HCT116 (cell line): ENCODE data around the gene GPR45. TPM values are rescaled to one million over a fixed set of nuclear protein-coding genes. Genes with fewer than 3 reads are reported as not detected.

Experiments
- ATAC-seq: fragments of 200-7000 bp; cut with Tn5 transposase; 2 replicates; pipeline ENCODE4 v1.9.1; 2020; ENCODE audit warnings: mild to moderate bottlenecking, moderate library complexity
- BruUV-seq: library from RNA; stranded (reverse); fragments of 400-500 nt; replicated peaks from 2 replicates; lab custom pipeline; 2021; lab: Mats Ljungman, UMichigan
- CTCF ChIA-PET: fragments of 300-600 bp; sonication (Branson Sonifier 250); formaldehyde crosslinking; loops from one replicate; lab custom pipeline; 2021; ENCODE audit warnings: antibody characterized with exemption; lab: Charles Lee
- POLR2A ChIA-PET: fragments of 300-600, 350-600 bp; sonication (Branson Sonifier 250); formaldehyde crosslinking; loops from one replicate; lab custom pipeline; 2021; ENCODE audit warnings: antibody characterized with exemption; lab: Charles Lee
- RAD21 ChIA-PET, 2 experiments: fragments of 300-600 bp; sonication (Branson Sonifier 250); formaldehyde crosslinking; loops; one replicate each; lab custom pipeline; 2023; ENCODE audit warnings: low total read pairs in 2 of 2; ENCODE audit not compliant: uncharacterized antibody in 2 of 2, unreplicated experiment in 2 of 2, low non-redundant PET in 1 of 2; lab: Charles Lee
- DNase-seq: peaks from one replicate; pipeline ENCODE4 v3.0.0-alpha.2; 2010; ENCODE audit warnings: low read depth, low spot score
- H2AFZ ChIP-seq: fragments of 200-600 bp; shearing (Covaris generic), sonication (generic); 2 replicates; pipeline ENCODE4 v1.6.1; 2017; ENCODE audit warnings: low read depth, mixed run types, mixed read lengths, antibody characterized with exemption, low read length; ENCODE audit not compliant: poor library complexity, severe bottlenecking
- H3K27ac ChIP-seq: 2 replicates; pipeline ENCODE4 v1.5.1; 2012; ENCODE audit warnings: low read depth, low read length
- H3K27me3 ChIP-seq: fragments of 200-600 bp; sonication (generic); 2 replicates; pipeline ENCODE4 v1.6.1; 2016; ENCODE audit warnings: mixed run types, low read length, mixed read lengths; ENCODE audit not compliant: insufficient read depth
- H3K36me3 ChIP-seq, 2 experiments: fragments of 200-500 bp in 1 of 2; fragments of 200-600 bp in 1 of 2; sonication (Bioruptor generic) in 1 of 2; sonication (generic) in 1 of 2; 2 replicates each; pipeline versions ENCODE4 v1.5.1 to v1.6.1; 2014 to 2016; ENCODE audit warnings: low read length in 2 of 2, inconsistent platforms in 1 of 2, mixed read lengths in 1 of 2, mixed run types in 1 of 2; ENCODE audit not compliant: insufficient read depth in 2 of 2, control insufficient read depth in 1 of 2
- H3K4me1 ChIP-seq, 2 experiments: fragments of 200-600 bp in 1 of 2; sonication (generic) in 1 of 2; 2 replicates each; pipeline versions ENCODE4 v1.5.1 to v1.6.1; 2012 to 2017; ENCODE audit warnings: low read length in 2 of 2, inconsistent platforms in 1 of 2, mild to moderate bottlenecking in 1 of 2, mixed read lengths in 1 of 2, mixed run types in 1 of 2, moderate library complexity in 1 of 2; ENCODE audit not compliant: insufficient read depth in 2 of 2, control insufficient read depth in 1 of 2
- H3K4me2 ChIP-seq: fragments of 200-600 bp; sonication (generic); 2 replicates; pipeline ENCODE4 v1.6.1; 2017; ENCODE audit warnings: mixed run types, low read length, mixed read lengths
- H3K4me3 ChIP-seq, 2 experiments: fragments of 200-600 bp in 1 of 2; sonication (generic) in 1 of 2; replicated peaks in 1 of 2; 2 replicates each; pipeline ENCODE4 v1.5.1; 2011 to 2016; ENCODE audit warnings: low read length in 2 of 2, control low read depth in 1 of 2, low read depth in 1 of 2, mild to moderate bottlenecking in 1 of 2, mixed read lengths in 1 of 2, mixed run types in 1 of 2
- H3K79me2 ChIP-seq: fragments of 200-600 bp; sonication (generic); 2 replicates; pipeline ENCODE4 v1.6.1; 2017; ENCODE audit warnings: mild to moderate bottlenecking, mixed run types, low read length, moderate library complexity, mixed read lengths; ENCODE audit not compliant: insufficient read depth
- H3K9ac ChIP-seq: fragments of 200-600 bp; sonication (generic); 2 replicates; pipeline ENCODE4 v1.6.1; 2016; ENCODE audit warnings: low read length, mixed read lengths
- H3K9me2 ChIP-seq: fragments of 200-600 bp; sonication (generic), shearing (Covaris generic); 2 replicates; pipeline ENCODE4 v1.6.1; 2017; ENCODE audit warnings: mixed run types, mild to moderate bottlenecking, moderate library complexity; ENCODE audit not compliant: insufficient read depth
- H3K9me3 ChIP-seq, 2 experiments: fragments of 200-500 bp in 1 of 2; fragments of 200-600 bp in 1 of 2; sonication (Bioruptor generic) in 1 of 2; sonication (generic) in 1 of 2; 2 replicates each; pipeline ENCODE4 v1.6.1; 2014 to 2017; ENCODE audit warnings: low read length in 2 of 2, mixed read lengths in 2 of 2, inconsistent platforms in 1 of 2, low read depth in 1 of 2, mild to moderate bottlenecking in 1 of 2, mixed run types in 1 of 2, moderate library complexity in 1 of 2; ENCODE audit not compliant: control insufficient read depth in 1 of 2, insufficient read depth in 1 of 2
- H4K20me1 ChIP-seq: fragments of 200-600 bp; sonication (generic), shearing (Covaris generic); 2 replicates; pipeline ENCODE4 v1.6.1; 2017; ENCODE audit warnings: mixed run types, mild to moderate bottlenecking, moderate library complexity; ENCODE audit not compliant: insufficient read depth
- ATF3 ChIP-seq: IDR thresholded peaks from 2 replicates; pipeline ENCODE4 v1.6.1; 2012
- CBX3 ChIP-seq: IDR thresholded peaks from 2 replicates; pipeline ENCODE4 v1.6.1; 2012; ENCODE audit warnings: low read depth
- CTCF ChIP-seq, 3 experiments: fragments of 200-600 bp in 1 of 3; sonication (generic) in 1 of 3; IDR thresholded peaks in 2 of 3; conservative IDR thresholded peaks in 1 of 3; 2 replicates each; pipeline ENCODE4 v1.5.1; 2012 to 2017; ENCODE audit warnings: low read depth in 2 of 3, low read length in 2 of 3, antibody characterized with exemption in 1 of 3, borderline replicate concordance in 1 of 3, control low read depth in 1 of 3, mild to moderate bottlenecking in 1 of 3, mixed read lengths in 1 of 3, mixed run types in 1 of 3, moderate library complexity in 1 of 3; ENCODE audit not compliant: insufficient read depth in 1 of 3
- EGR1 ChIP-seq: IDR thresholded peaks from 2 replicates; pipeline ENCODE4 v1.6.1; 2012; ENCODE audit warnings: low read depth
- EZH2 ChIP-seq: fragments of 200-600 bp; sonication (generic); IDR thresholded peaks from 2 replicates; pipeline ENCODE4 v1.6.1; 2017; ENCODE audit warnings: antibody characterized with exemption, mixed run types
- FOSL1 ChIP-seq: IDR thresholded peaks from 2 replicates; pipeline ENCODE4 v1.6.1; 2012; ENCODE audit warnings: low read depth
- POLR2AphosphoS5 ChIP-seq: IDR thresholded peaks from 2 replicates; pipeline ENCODE4 v1.6.1; 2011; ENCODE audit warnings: mild to moderate bottlenecking, low read depth, low read length, moderate library complexity
- SIN3A ChIP-seq: IDR thresholded peaks from 2 replicates; pipeline ENCODE4 v1.6.1; 2012; ENCODE audit warnings: low read depth
- TCF7L2 ChIP-seq: IDR thresholded peaks from 2 replicates; pipeline ENCODE4 v1.7.0; 2011; ENCODE audit warnings: borderline replicate concordance, inconsistent platforms; ENCODE audit not compliant: insufficient read depth, insufficient read length; ENCODE audit errors: extremely low read depth
- YY1 ChIP-seq: IDR thresholded peaks from 2 replicates; pipeline ENCODE4 v1.6.1; 2011; ENCODE audit warnings: low read length, low read depth, moderate library complexity, mild to moderate bottlenecking; ENCODE audit not compliant: insufficient replicate concordance; ENCODE audit errors: extremely low read depth
- ZBTB33 ChIP-seq: IDR thresholded peaks from 2 replicates; pipeline ENCODE4 v1.6.1; 2011; ENCODE audit warnings: mild to moderate bottlenecking, low read length, moderate library complexity; ENCODE audit not compliant: insufficient replicate concordance; ENCODE audit errors: extremely low read depth
- ZNF274 ChIP-seq: fragments of 200-500 bp; sonication (Bioruptor generic); IDR thresholded peaks from 2 replicates; pipeline ENCODE4 v1.6.1; 2014; ENCODE audit warnings: mild to moderate bottlenecking, low read depth, low read length, inconsistent platforms
- intact Hi-C: fragments of 100-400 bp; cut with micrococcal nuclease; formaldehyde crosslinking; loops from 2 replicates; pipeline ENCODE4 v1.10.0; 2022
- total RNA-seq: library from RNA; stranded (reverse); gene quantifications from one replicate; pipeline ENCODE4 v1.2.1, GENCODE V29; 2021; ENCODE audit not compliant: unreplicated experiment

The GPR45 gene
- total RNA-seq, 1 experiment from 2014 or later = 0.30 TPM

GRCh38 chr2:105196651-105197050 is 44.9 kb upstream of the GPR45 start:
- H4K20me1 ChIP-seq = no peaks in the 10 kb centered on the region
- ChIA-PET CTCF (no interaction called here), RAD21 (no interaction called here), POLR2A (no interaction called here)
- no peak for TF ChIP-seq EGR1
- no peak for TF ChIP-seq ATF3
- no peak for TF ChIP-seq SIN3A
- H3K27me3 ChIP-seq = no peaks in the 10 kb centered on the region
- no peak overlapping the region for H3K9ac ChIP-seq
- no peak overlapping the region for H3K27ac ChIP-seq
- H3K9me2 ChIP-seq = no peaks in the 10 kb centered on the region
- no peak for DNase-seq
- H3K4me3 ChIP-seq = no peak overlapping the region
- H3K4me2 ChIP-seq = no peak overlapping the region
- no peak for ATAC-seq
- H3K79me2 ChIP-seq = no peaks in the 10 kb centered on the region
- H3K9me3 ChIP-seq = no peaks in the 10 kb centered on the region
- no peaks in the 10 kb centered on the region; a peak in 1 of 4 replicates for H3K4me1 ChIP-seq
- no peaks in the 10 kb centered on the region for H3K36me3 ChIP-seq
- H2AFZ ChIP-seq = no peak overlapping the region
- BruUV-seq = no TSS peak
- intact Hi-C loops = no loop called here

- no TSS peak for BruUV-seq
- no peak for DNase-seq
- TF ChIP-seq POLR2AphosphoS5 (no peak), ZBTB33 (no peak), ZNF274 (no peak), FOSL1 (no peak), EGR1 (no peak), CBX3 (no peak), EZH2 (no peak), TCF7L2 (no peak), YY1 (no peak), CTCF (IDR thresholded peaks at IDR 0.05 in 2 of 3, conservative IDR thresholded peaks at IDR 0.05 in 1 of 3; ENCODE audit: borderline replicate concordance in 1 of 3, insufficient read depth in 1 of 3, low read depth in 2 of 3, low read length in 2 of 3) (no peak)
- Histone ChIP-seq H3K27ac (no peak overlapping the region), H3K36me3 (no peaks in the 10 kb centered on the region), H3K4me2 (no peak overlapping the region), H3K79me2 (no peaks in the 10 kb centered on the region), H4K20me1 (no peaks in the 10 kb centered on the region), H3K9ac (no peak overlapping the region), H3K27me3 (no peaks in the 10 kb centered on the region), H3K9me2 (no peaks in the 10 kb centered on the region), H3K4me3 (no peak overlapping the region), H3K9me3 (no peaks in the 10 kb centered on the region), H3K4me1 (no peaks in the 10 kb centered on the region), H2AFZ (no peak overlapping the region)
- CTCF ChIA-PET = no interaction called here
- POLR2A ChIA-PET = no interaction called here
- ATAC-seq = no peak
- intact Hi-C loops = no loop called here
- RAD21 ChIA-PET = no interaction called here
Observed at GRCh38 chr2:105215586-105216192, 25.9 kb upstream of the GPR45 start.
